Mucosa of descending colon (tissue), 3 donors: Measurements from ENCODE around the gene HDGFL2. TPM values are rescaled to one million over a fixed set of nuclear protein-coding genes. Genes with fewer than 3 reads are reported as not detected.

Experiments used
- ATAC-seq: fragments of 200-7000 bp; cut with Tn5 transposase; one replicate; pipeline ENCODE4 v1.9.1; 2020; ENCODE audit warnings: mild to moderate bottlenecking, moderate library complexity
- DNase-seq, 3 donors: peaks; one replicate each; pipeline ENCODE4 v3.0.0-alpha.2; 2020
- H3K36me3 ChIP-seq: fragments of 200-600 bp; one replicate; pipeline ENCODE4 v1.8.0; 2021; ENCODE audit warnings: low read depth, mild to moderate bottlenecking
- H3K4me1 ChIP-seq: fragments of 200-600 bp; one replicate; pipeline ENCODE4 v1.8.0; 2021; ENCODE audit warnings: low read depth, mild to moderate bottlenecking
- H3K4me3 ChIP-seq: fragments of 200-600 bp; one replicate; pipeline ENCODE4 v1.8.0; 2021; ENCODE audit warnings: mild to moderate bottlenecking
- H3K9me3 ChIP-seq: fragments of 200-600 bp; one replicate; pipeline ENCODE4 v1.8.0; 2021; ENCODE audit warnings: mild to moderate bottlenecking
- intact Hi-C, 2 donors: fragments of 100-400 bp; cut with DNase I in 1 of 2; cut with micrococcal nuclease in 1 of 2; formaldehyde crosslinking; loops; one replicate each; pipeline versions ENCODE4 v1.11.0 to v1.11.1; 2022; cut with DNase I, micrococcal nuclease
- total RNA-seq, 3 donors: library from RNA; stranded (reverse); fragmentation: NEBNext Ultra II Directional in 2 of 3; extraction: Animal tissue kit (Norgen Biotek cat#: 25700) in 2 of 3; gene quantifications; one replicate each; pipeline versions ENCODE4 v1.2.1 to v1.2.4, GENCODE V29; 2021 to 2023
- TF ChIP-seq, protein P1 (sequence below): fragments of 200-600 bp; IDR thresholded peaks from one replicate; pipeline ENCODE4 v1.8.0; 2022; ENCODE audit warnings: antibody characterized with exemption, mild to moderate bottlenecking
- donor health status: DM: no; HTN: no; CAD: no; lungs with moderate emphysema.
- donor health status: DM: no; HTN: no; CAD: no.
- donor health status: DM: no; HTN: yes; CAD: no.

The HDGFL2 gene
- total RNA-seq, 3 donors from 2014 or later: 35.6 to 49.2 (median 39.0) TPM

GRCh38 chr19:4513248-4513647, 41.2 kb downstream of the HDGFL2 start:
- ATAC-seq (no peak), DNase-seq (no peak)
- no peaks in the 10 kb centered on the region for H3K36me3 ChIP-seq
- no peaks in the 10 kb centered on the region for H3K9me3 ChIP-seq
- no peak overlapping the region for H3K4me3 ChIP-seq
- H3K4me1 ChIP-seq: no peaks in the 10 kb centered on the region
- TF ChIP-seq, protein P1, sequence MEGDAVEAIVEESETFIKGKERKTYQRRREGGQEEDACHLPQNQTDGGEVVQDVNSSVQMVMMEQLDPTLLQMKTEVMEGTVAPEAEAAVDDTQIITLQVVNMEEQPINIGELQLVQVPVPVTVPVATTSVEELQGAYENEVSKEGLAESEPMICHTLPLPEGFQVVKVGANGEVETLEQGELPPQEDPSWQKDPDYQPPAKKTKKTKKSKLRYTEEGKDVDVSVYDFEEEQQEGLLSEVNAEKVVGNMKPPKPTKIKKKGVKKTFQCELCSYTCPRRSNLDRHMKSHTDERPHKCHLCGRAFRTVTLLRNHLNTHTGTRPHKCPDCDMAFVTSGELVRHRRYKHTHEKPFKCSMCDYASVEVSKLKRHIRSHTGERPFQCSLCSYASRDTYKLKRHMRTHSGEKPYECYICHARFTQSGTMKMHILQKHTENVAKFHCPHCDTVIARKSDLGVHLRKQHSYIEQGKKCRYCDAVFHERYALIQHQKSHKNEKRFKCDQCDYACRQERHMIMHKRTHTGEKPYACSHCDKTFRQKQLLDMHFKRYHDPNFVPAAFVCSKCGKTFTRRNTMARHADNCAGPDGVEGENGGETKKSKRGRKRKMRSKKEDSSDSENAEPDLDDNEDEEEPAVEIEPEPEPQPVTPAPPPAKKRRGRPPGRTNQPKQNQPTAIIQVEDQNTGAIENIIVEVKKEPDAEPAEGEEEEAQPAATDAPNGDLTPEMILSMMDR: no peak
- intact Hi-C loops: no loop called here

DNA sequence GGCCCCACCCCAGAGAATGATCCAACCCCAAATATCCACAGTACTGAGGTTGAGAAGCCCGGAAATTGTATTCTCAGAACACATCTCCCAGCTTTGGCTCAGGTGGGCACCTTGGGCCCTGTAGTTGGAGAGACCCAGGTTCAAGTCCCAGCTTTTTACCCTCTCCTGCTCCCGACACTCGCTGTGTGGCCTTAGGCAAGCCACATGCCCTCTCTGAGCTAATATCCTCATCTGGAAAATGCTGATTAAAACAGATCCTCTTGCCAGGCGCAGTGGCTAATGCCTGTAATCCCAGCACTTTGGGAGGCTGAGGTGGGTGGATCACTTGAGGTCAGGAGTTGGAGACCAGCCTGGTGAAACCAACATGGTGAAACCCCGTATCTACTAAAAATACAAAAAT, 43.6 kb downstream of the HDGFL2 start:
- Histone ChIP-seq H3K4me3 (no peak overlapping the region), H3K9me3 (no peaks in the 10 kb centered on the region), H3K4me1 (no peaks in the 10 kb centered on the region), H3K36me3 (no peaks in the 10 kb centered on the region)
- TF ChIP-seq, protein P1: no peak
- intact Hi-C loops: no loop called here
- ATAC-seq: no peak
- no peak for DNase-seq

- intact Hi-C loops: no loop called here
- no peaks in the 10 kb centered on the region for H3K36me3 ChIP-seq
- no peaks in the 10 kb centered on the region for H3K4me1 ChIP-seq
- no peak for DNase-seq
- H3K9me3 ChIP-seq: no peaks in the 10 kb centered on the region
- ATAC-seq: no peak
- TF ChIP-seq, protein P1: no peak
- H3K4me3 ChIP-seq: no peak overlapping the region
Observed at GRCh38 chr19:4516199-4516938, 44.3 kb downstream of the HDGFL2 start.

- H3K4me1 ChIP-seq: no peaks in the 10 kb centered on the region
- no peaks in the 10 kb centered on the region for H3K9me3 ChIP-seq
- DNase-seq (no peak), ATAC-seq (no peak)
- intact Hi-C loops: no loop called here
- no peaks in the 10 kb centered on the region for H3K36me3 ChIP-seq
- H3K4me3 ChIP-seq: no peak overlapping the region
- TF ChIP-seq, protein P1: no peak
Observed at GRCh38 chr19:4516939-4517300, 44.8 kb downstream of the HDGFL2 start.

DNA sequence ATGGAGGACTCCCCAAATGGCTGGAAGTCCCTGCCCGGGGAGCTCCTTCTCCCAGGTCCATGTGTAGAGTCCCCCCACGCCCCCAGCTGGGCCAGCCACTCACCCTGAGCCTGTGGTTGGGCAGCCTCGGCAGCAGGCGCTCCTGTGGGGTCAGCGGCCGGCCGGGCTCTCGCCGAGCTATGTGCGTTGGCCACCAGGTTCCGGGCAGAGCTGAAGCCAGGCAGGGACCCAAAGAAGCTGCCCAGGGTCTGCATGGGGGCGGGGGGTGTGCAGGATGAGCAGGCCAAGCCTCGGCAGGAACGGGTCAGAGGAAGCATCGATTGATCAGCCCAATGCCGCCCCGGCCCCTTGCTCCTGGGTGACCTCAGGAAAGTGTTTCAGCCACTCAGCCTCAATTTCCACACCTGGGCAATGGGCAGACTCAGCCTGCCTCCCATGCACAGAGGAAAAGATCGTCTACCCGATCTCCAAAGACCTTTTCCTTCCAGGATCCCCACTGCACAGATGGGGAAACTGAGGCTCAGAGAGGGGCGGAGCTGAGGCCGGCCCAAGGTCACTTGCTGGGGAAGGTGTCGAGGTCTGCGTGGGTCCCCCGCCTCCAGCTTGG, 45.5 kb downstream of the HDGFL2 start:
- Histone ChIP-seq H3K4me1 (no peaks in the 10 kb centered on the region), H3K36me3 (no peaks in the 10 kb centered on the region), H3K9me3 (no peaks in the 10 kb centered on the region), H3K4me3 (no peak overlapping the region)
- TF ChIP-seq, protein P1: no peak
- DNase-seq (no peak), ATAC-seq (no peak)
- intact Hi-C loops: no loop called here
